ENCODE results near the gene SLC25A14. TPM values are rescaled to one million over a fixed set of nuclear protein-coding genes. Genes with fewer than 3 reads are reported as not detected.

Gene SLC25A14
- total and polyA plus RNA-seq, 2 of the 8 experiments (the other 6 are each of a cell fraction or from before 2014, with no cell fraction given), result 9.3 to 14.2 TPM

- TF ChIP-seq, protein P1, sequence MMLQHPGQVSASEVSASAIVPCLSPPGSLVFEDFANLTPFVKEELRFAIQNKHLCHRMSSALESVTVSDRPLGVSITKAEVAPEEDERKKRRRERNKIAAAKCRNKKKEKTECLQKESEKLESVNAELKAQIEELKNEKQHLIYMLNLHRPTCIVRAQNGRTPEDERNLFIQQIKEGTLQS (IDR thresholded peaks at IDR 0.05; ENCODE audit: insufficient read depth, low read depth, low read length), result no peak
- TF ChIP-seq MAFK (IDR thresholded peaks at IDR 0.05; ENCODE audit: low read depth, low read length), result no peak
- no peak for TF ChIP-seq NRF1 (IDR thresholded peaks at IDR 0.05; ENCODE audit: low read depth, low read length)
- TF ChIP-seq GTF2F1 (IDR thresholded peaks at IDR 0.05; ENCODE audit: borderline replicate concordance, low read depth, low read length), result no peak
- no peak for TF ChIP-seq TCF12 (IDR thresholded peaks at IDR 0.05; ENCODE audit: low read depth, low read length)
- TF ChIP-seq KDM4A (IDR thresholded peaks at IDR 0.05; ENCODE audit: low read depth, low read length, severe bottlenecking), result no peak
- no peak for TF ChIP-seq SIRT6 (IDR thresholded peaks at IDR 0.05; ENCODE audit: low read length)
- no peak for TF ChIP-seq SAP30 (IDR thresholded peaks at IDR 0.05; ENCODE audit: insufficient read depth, insufficient replicate concordance, low read length)
Observed at GRCh38 chrX:130418066-130418465, 78.3 kb downstream of the SLC25A14 start (continued).
